Measurements from ENCODE around the gene POU6F2. TPM values are rescaled to one million over a fixed set of nuclear protein-coding genes. Genes with fewer than 3 reads are reported as not detected.

Gene POU6F2
- total RNA-seq, 1 experiment from 2014 or later = not detected

GRCh38 chr7:39042670-39043069 lies 65.0 kb downstream of the POU6F2 start:
- TF ChIP-seq EZH2 (IDR thresholded peaks at IDR 0.05; ENCODE audit: borderline replicate concordance, low read depth, low read length, poor library complexity, severe bottlenecking) (no peak), CTCF (conservative IDR thresholded peaks at IDR 0.05; ENCODE audit: low read depth, low read length) (no peak)
- H3K9me3 ChIP-seq (ENCODE audit: low read depth, low read length, poor library complexity, severe bottlenecking) = no peaks in the 10 kb centered on the region
- DNase-seq (ENCODE audit: low spot score) = no peak
- H3K36me3 ChIP-seq (ENCODE audit: insufficient read depth, low read length, poor library complexity, severe bottlenecking) = no peaks in the 10 kb centered on the region
- POLR2A ChIA-PET (ENCODE audit: low non-redundant PET) = no interaction called here
- no peaks in the 10 kb centered on the region for H3K27me3 ChIP-seq (replicated peaks; ENCODE audit: insufficient read depth, low read depth, low read length, poor library complexity)
- H3K27ac ChIP-seq (ENCODE audit: low read depth, low read length, poor library complexity, severe bottlenecking) = no peak overlapping the region
- intact Hi-C loops (cut with micrococcal nuclease; ENCODE audit: unreplicated experiment) = no loop called here
- no peaks in the 10 kb centered on the region for H3K4me1 ChIP-seq (ENCODE audit: insufficient read depth, low read length, poor library complexity, severe bottlenecking)
- BruUV-seq (replicated peaks) = no TSS peak
- no peak overlapping the region for H3K4me3 ChIP-seq (ENCODE audit: low read depth, low read length, poor library complexity, severe bottlenecking)
- CTCF ChIA-PET = no interaction called here

GRCh38 chr7:39043531-39043930 lies 65.8 kb downstream of the POU6F2 start:
- ChIA-PET CTCF (no interaction called here), POLR2A (ENCODE audit: low non-redundant PET) (no interaction called here)
- H3K4me1 ChIP-seq (ENCODE audit: insufficient read depth, low read length, poor library complexity, severe bottlenecking) = no peaks in the 10 kb centered on the region
- intact Hi-C loops (cut with micrococcal nuclease; ENCODE audit: unreplicated experiment) = no loop called here
- H3K36me3 ChIP-seq (ENCODE audit: insufficient read depth, low read length, poor library complexity, severe bottlenecking) = no peaks in the 10 kb centered on the region
- H3K27ac ChIP-seq (ENCODE audit: low read depth, low read length, poor library complexity, severe bottlenecking) = no peak overlapping the region
- no peak overlapping the region for H3K4me3 ChIP-seq (ENCODE audit: low read depth, low read length, poor library complexity, severe bottlenecking)
- TF ChIP-seq CTCF (conservative IDR thresholded peaks at IDR 0.05; ENCODE audit: low read depth, low read length) (no peak), EZH2 (IDR thresholded peaks at IDR 0.05; ENCODE audit: borderline replicate concordance, low read depth, low read length, poor library complexity, severe bottlenecking) (no peak)
- H3K9me3 ChIP-seq (ENCODE audit: low read depth, low read length, poor library complexity, severe bottlenecking) = no peaks in the 10 kb centered on the region
- DNase-seq (ENCODE audit: low spot score) = no peak
- no peaks in the 10 kb centered on the region for H3K27me3 ChIP-seq (replicated peaks; ENCODE audit: insufficient read depth, low read depth, low read length, poor library complexity)
- no TSS peak for BruUV-seq (replicated peaks)

- no peak overlapping the region for H3K4me3 ChIP-seq (ENCODE audit: low read depth, low read length, poor library complexity, severe bottlenecking)
- no peaks in the 10 kb centered on the region for H3K27me3 ChIP-seq (replicated peaks; ENCODE audit: insufficient read depth, low read depth, low read length, poor library complexity)
- no peak for DNase-seq (ENCODE audit: low spot score)
- ChIA-PET POLR2A (ENCODE audit: low non-redundant PET) (no interaction called here), CTCF (no interaction called here)
- H3K27ac ChIP-seq (ENCODE audit: low read depth, low read length, poor library complexity, severe bottlenecking) = no peak overlapping the region
- BruUV-seq (replicated peaks) = no TSS peak
- H3K9me3 ChIP-seq (ENCODE audit: low read depth, low read length, poor library complexity, severe bottlenecking) = no peaks in the 10 kb centered on the region
- H3K4me1 ChIP-seq (ENCODE audit: insufficient read depth, low read length, poor library complexity, severe bottlenecking) = no peaks in the 10 kb centered on the region
- H3K36me3 ChIP-seq (ENCODE audit: insufficient read depth, low read length, poor library complexity, severe bottlenecking) = no peaks in the 10 kb centered on the region
- intact Hi-C loops (cut with micrococcal nuclease; ENCODE audit: unreplicated experiment) = no loop called here
- no peak for TF ChIP-seq CTCF (conservative IDR thresholded peaks at IDR 0.05; ENCODE audit: low read depth, low read length)
- no peak for TF ChIP-seq EZH2 (IDR thresholded peaks at IDR 0.05; ENCODE audit: borderline replicate concordance, low read depth, low read length, poor library complexity, severe bottlenecking)
Measured at GRCh38 chr7:39044489-39044888, 66.8 kb downstream of the POU6F2 start.

Data from A673 (cell line).